ENCODE results near the gene RIOK3. TPM values are rescaled to one million over a fixed set of nuclear protein-coding genes. Genes with fewer than 3 reads are reported as not detected.

RIOK3 gene
- total and polyA plus RNA-seq, 2 of the 4 experiments (the other 2 are of a cell fraction): 21.5 to 38.9 TPM

GRCh38 chr18:23498877-23499276, 45.8 kb downstream of the RIOK3 start:
- H4K20me1 ChIP-seq (ENCODE audit: insufficient read depth, low read length): no peaks in the 10 kb centered on the region
- H3K9me1 ChIP-seq (ENCODE audit: insufficient read depth, low read length): peaks cover 8% of the 10 kb centered on the region
- no peak overlapping the region for H2AK9ac ChIP-seq (replicated peaks; ENCODE audit: low read depth, low read length, poor library complexity)
- peak overlapping the region; percentile 32; the same call in 1 of the 2 replicates for H3K4ac ChIP-seq (ENCODE audit: low read depth, low read length)
- H3K4me2 ChIP-seq (ENCODE audit: low read depth, low read length): peak overlapping the region; percentile 19; the same call in 1 of the 2 replicates
- H2BK20ac ChIP-seq (ENCODE audit: low read depth, low read length): peak overlapping the region; percentile 63; the same call in 1 of the 2 replicates
- H3K56ac ChIP-seq (ENCODE audit: extremely low read depth, insufficient read depth, low read length): no peak overlapping the region
- no peak overlapping the region for H2BK5ac ChIP-seq (ENCODE audit: low read depth, low read length, poor library complexity, severe bottlenecking)
- ChIA-PET CTCF (interaction anchor here (0.7 to 0.9 kb wide), 4 partner anchors 9 to 82 kb away, joined by 3 to 5 read pairs (median 3); no protein-coding TSS in a partner anchor), POLR2A (ENCODE audit: unreplicated experiment) (no interaction called here)
- no peak overlapping the region for H2BK120ac ChIP-seq (ENCODE audit: low read depth, low read length)
- H3K9ac ChIP-seq (ENCODE audit: low read depth, low read length): no peak overlapping the region
- no peak overlapping the region for H2AK5ac ChIP-seq (ENCODE audit: low read depth, low read length)
- dilution Hi-C loops (cut with HindIII; ENCODE audit: low sequenced_read_pairs, unreplicated experiment): no loop called here
- ATAC-seq (ENCODE audit: low read depth): peak; percentile 25; the same call in 1 of the 2 replicates
- H3K4me3 ChIP-seq (ENCODE audit: insufficient read depth, low read depth, low read length): no peak overlapping the region
- H3K14ac ChIP-seq (replicated peaks; ENCODE audit: low read depth, low read length): no peak overlapping the region
- in situ Hi-C loops (cut with MboI; ENCODE audit: low sequenced_read_pairs): no loop called here
- no peaks in the 10 kb centered on the region for H3K36me3 ChIP-seq (ENCODE audit: control insufficient read depth, insufficient read depth, low read length)
- 0% methylated on average over 3 of the region's 5 CpGs; no CpG with 5 or more reads in 1 of the 2 experiments for WGBS, 2 experiments (ENCODE audit: extremely low coverage in 2 of 2, insufficient read length in 1 of 2)
- no peak overlapping the region for H3K23ac ChIP-seq (ENCODE audit: low read depth, low read length)
- H3K27me3 ChIP-seq (ENCODE audit: control insufficient read depth, insufficient read depth, low read length): no peaks in the 10 kb centered on the region
- H4K5ac ChIP-seq (ENCODE audit: low read depth, low read length): peak overlapping the region; percentile 2; the same call in 1 of the 2 replicates
- H3K9me3 ChIP-seq (ENCODE audit: control insufficient read depth, insufficient read depth, low read length): no peaks in the 10 kb centered on the region
- no TSS peak for BruUV-seq (replicated peaks)
- no peak overlapping the region for H2BK15ac ChIP-seq (ENCODE audit: low read depth, low read length)
- peaks cover 8% of the 10 kb centered on the region for H3K4me1 ChIP-seq (ENCODE audit: control insufficient read depth, insufficient read depth, low read length)
- H4K8ac ChIP-seq (ENCODE audit: low read depth in 2 of 2, low read length in 2 of 2): peak overlapping the region in 1 of 2 experiments; percentile 69; a peak in 1 of 4 replicates
- intact Hi-C loops (cut with micrococcal nuclease): loop anchor here (5.0 kb wide), 1 partner anchor 203 kb away; no protein-coding TSS in a partner anchor
- peak; percentile 60 for TF ChIP-seq SMC3 (IDR thresholded peaks at IDR 0.05; ENCODE audit: low read depth, low read length)
- TF ChIP-seq CHD1 (IDR thresholded peaks at IDR 0.05; ENCODE audit: low read depth, low read length): no peak
- TF ChIP-seq FOS (IDR thresholded peaks at IDR 0.05; ENCODE audit: low read depth, low read length): no peak
- TF ChIP-seq RAD21 (IDR thresholded peaks at IDR 0.05; ENCODE audit: low read length): peak; percentile 72
- peak; percentile 79 for TF ChIP-seq CTCF (conservative IDR thresholded peaks at IDR 0.05; ENCODE audit: low read depth, low read length)
- H3K18ac ChIP-seq (ENCODE audit: low read depth, low read length): no peak overlapping the region
- H3K79me1 ChIP-seq (ENCODE audit: low read depth in 1 of 2, low read length in 2 of 2): peaks cover 2 to 11% of the 10 kb centered on the region in 2 experiments; a peak in 3 of 4 replicates
- no peak overlapping the region for H4K91ac ChIP-seq (ENCODE audit: insufficient read depth, low read depth, low read length)
- DNase-seq: peak; percentile 74
- H3K27ac ChIP-seq (ENCODE audit: insufficient read depth, low read length): no peak overlapping the region
- peak overlapping the region; percentile 72 for H2AFZ ChIP-seq (replicated peaks; ENCODE audit: low read length, poor library complexity)
